GM12878 (cell line): ENCODE results near the gene ABCD3. TPM values are rescaled to one million over a fixed set of nuclear protein-coding genes. Genes with fewer than 3 reads are reported as not detected.

ENCODE experiments used
- ATAC-seq: fragments of 200-7000 bp; cut with Tn5 transposase; 3 replicates; pipeline ENCODE4 v1.9.1; 2020; ENCODE audit warnings: mild to moderate bottlenecking, moderate library complexity
- BruUV-seq: library from RNA; stranded (reverse); fragments of 400-500 nt; replicated peaks from 2 replicates; lab custom pipeline; 2021; lab: Mats Ljungman, UMichigan
- CTCF ChIA-PET: fragments of 300-600 bp; sonication (Branson Sonifier 250); formaldehyde crosslinking; extraction: SDS; loops from one replicate; lab custom pipeline; 2021; ENCODE audit warnings: inconsistent platforms; lab: Yijun Ruan, JAX
- POLR2A ChIA-PET: fragments of 350-600 bp; formaldehyde crosslinking; extraction: SDS; loops from one replicate; lab custom pipeline; 2021; ENCODE audit warnings: inconsistent platforms; lab: Charles Lee
- RAD21 ChIA-PET: fragments of 300-600 bp; sonication (Branson Sonifier 250); formaldehyde crosslinking; loops from one replicate; lab custom pipeline; 2023; ENCODE audit warnings: antibody characterized with exemption; ENCODE audit not compliant: unreplicated experiment; lab: Charles Lee
- SMC1A ChIA-PET: fragments of 300-600 bp; sonication (Branson Sonifier 250); formaldehyde crosslinking; loops from one replicate; lab custom pipeline; 2023; ENCODE audit not compliant: unreplicated experiment, uncharacterized antibody; lab: Charles Lee
- DNase-seq: peaks from one replicate; pipeline ENCODE4 v3.0.0-alpha.2; 2011; ENCODE audit warnings: low read depth, low spot score
- FAIRE-seq: peaks from 3 replicates; lab custom pipeline; 2011; peaks lifted over from hg19 to GRCh38; lab: Jason Lieb, UNC
- H2AFZ ChIP-seq: 2 replicates; pipeline ENCODE4 v1.6.0; 2011; ENCODE audit warnings: low read depth, low read length, control low read depth; ENCODE audit not compliant: control insufficient read depth
- H3K27ac ChIP-seq: 2 replicates; pipeline ENCODE4 v1.5.1; 2011; ENCODE audit warnings: control low read depth; ENCODE audit not compliant: control insufficient read depth, insufficient read depth
- H3K27me3 ChIP-seq, 2 experiments: replicated peaks in 1 of 2; 2 replicates each; pipeline versions ENCODE4 v1.6.0 to v1.6.1; 2011; ENCODE audit warnings: low read length in 1 of 2; ENCODE audit not compliant: control insufficient read depth in 2 of 2, insufficient read depth in 2 of 2
- H3K36me3 ChIP-seq, 2 experiments: 2 replicates each; pipeline ENCODE4 v1.5.1; 2011; ENCODE audit warnings: low read length in 1 of 2; ENCODE audit not compliant: control insufficient read depth in 2 of 2, insufficient read depth in 2 of 2
- H3K4me1 ChIP-seq: 2 replicates; pipeline ENCODE4 v1.6.1; 2011; ENCODE audit warnings: mild to moderate bottlenecking, low read length, moderate library complexity, mixed read lengths; ENCODE audit not compliant: control insufficient read depth, insufficient read depth
- H3K4me2 ChIP-seq: 2 replicates; pipeline ENCODE4 v1.6.0; 2011; ENCODE audit warnings: control low read depth; ENCODE audit not compliant: control insufficient read depth, insufficient read depth
- H3K4me3 ChIP-seq: fragments of 200-600 bp; sonication (generic); 2 replicates; pipeline ENCODE4 v1.5.1; 2016
- H3K79me2 ChIP-seq: 2 replicates; pipeline ENCODE4 v1.6.0; 2011; ENCODE audit warnings: low read length; ENCODE audit not compliant: control insufficient read depth, insufficient read depth
- H3K9ac ChIP-seq: 2 replicates; pipeline ENCODE4 v1.8.0; 2011; ENCODE audit warnings: low read length, control low read depth, mixed read lengths; ENCODE audit not compliant: control insufficient read depth, insufficient read depth
- H3K9me3 ChIP-seq: replicated peaks from 3 replicates; pipeline ENCODE4 v1.5.1; 2011; ENCODE audit warnings: mild to moderate bottlenecking, low read length; ENCODE audit not compliant: control insufficient read depth, insufficient read depth
- H4K20me1 ChIP-seq: 2 replicates; pipeline ENCODE4 v1.6.0; 2011; ENCODE audit not compliant: control insufficient read depth, insufficient read depth
- BCL11A ChIP-seq: IDR thresholded peaks from 2 replicates; pipeline ENCODE4 v1.6.1; 2011; ENCODE audit warnings: low read depth, low read length
- CEBPB ChIP-seq, 2 experiments: fragments of 150-350 bp in 1 of 2; IDR thresholded peaks; 2 replicates each; pipeline ENCODE4 v1.6.1; 2012 to 2014; ENCODE audit warnings: low read depth in 2 of 2, low read length in 2 of 2, borderline replicate concordance in 1 of 2, inconsistent platforms in 1 of 2
- CHD1 ChIP-seq: IDR thresholded peaks from 2 replicates; pipeline ENCODE4 v1.6.1; 2012; ENCODE audit warnings: low read depth, low read length, improper control_type of control experiment
- ETV6 ChIP-seq, 2 experiments: fragments of 450-650 bp in 1 of 2; IDR thresholded peaks in 1 of 2; conservative IDR thresholded peaks in 1 of 2; 2 replicates each; pipeline ENCODE4 v1.6.1; 2014; ENCODE audit warnings: antibody characterized with exemption in 1 of 2, borderline replicate concordance in 1 of 2, low read depth in 1 of 2, mild to moderate bottlenecking in 1 of 2, moderate library complexity in 1 of 2
- HDAC2 ChIP-seq: fragments of 200-600 bp; sonication (generic); IDR thresholded peaks from 2 replicates; pipeline ENCODE4 v1.6.1; 2017
- HDGF ChIP-seq: fragments of 450-650 bp; IDR thresholded peaks from 2 replicates; pipeline ENCODE4 v1.6.1; 2016; ENCODE audit warnings: antibody characterized with exemption
- IRF4 ChIP-seq: IDR thresholded peaks from 2 replicates; pipeline ENCODE4 v1.6.1; 2011; ENCODE audit warnings: low read depth, low read length
- LARP7 ChIP-seq: fragments of 450-650 bp; IDR thresholded peaks from 2 replicates; pipeline ENCODE4 v1.6.1; 2017; ENCODE audit warnings: mild to moderate bottlenecking
- MYC ChIP-seq: IDR thresholded peaks from 2 replicates; pipeline ENCODE4 v1.6.1; 2011; ENCODE audit warnings: mild to moderate bottlenecking, low read length, moderate library complexity, inconsistent platforms; ENCODE audit not compliant: insufficient read depth, insufficient replicate concordance, insufficient read length, severe bottlenecking
- RBBP5 ChIP-seq: fragments of 200-600 bp; sonication (generic); conservative IDR thresholded peaks from 2 replicates; pipeline ENCODE4 v1.6.1; 2016
- RELA ChIP-seq: fragments of 450-650 bp; IDR thresholded peaks from 2 replicates; pipeline ENCODE4 v1.8.0; 2014; ENCODE audit warnings: borderline replicate concordance; ENCODE audit not compliant: partially characterized antibody
- SMARCA5 ChIP-seq: fragments of 450-650 bp; IDR thresholded peaks from 2 replicates; pipeline ENCODE4 v1.6.1; 2017; ENCODE audit warnings: mild to moderate bottlenecking
- SMC3 ChIP-seq: IDR thresholded peaks from 2 replicates; pipeline ENCODE4 v1.6.1; 2011; ENCODE audit warnings: low read length, improper control_type of control experiment, borderline replicate concordance
- SRF ChIP-seq, 2 experiments: IDR thresholded peaks; 2 replicates each; pipeline ENCODE4 v1.6.1; 2011; ENCODE audit warnings: low read depth in 2 of 2, low read length in 2 of 2, mild to moderate bottlenecking in 1 of 2, moderate library complexity in 1 of 2
- ZNF24 ChIP-seq: fragments of 450-650 bp; IDR thresholded peaks from 2 replicates; pipeline ENCODE4 v1.6.1; 2017; ENCODE audit warnings: antibody characterized with exemption, mild to moderate bottlenecking
- WGBS: methylation state at CpG from one replicate; pipeline ENCODE4 v1.1.6; 2016; ENCODE audit warnings: low lambda C conversion rate; ENCODE audit not compliant: insufficient replicate concordance, insufficient coverage; ENCODE audit errors: missing lambda C conversion rate; 5-methylcytosine and 5-hydroxymethylcytosine counted together
- in situ Hi-C: fragments of 300-500 bp; cut with MboI; formaldehyde crosslinking; loops from 9 replicates; pipeline ENCODE4 v1.14.3; 2018; ENCODE audit warnings: mixed read lengths
- intact Hi-C: fragments of 100-400 bp; cut with micrococcal nuclease; formaldehyde crosslinking; loops from one replicate; pipeline ENCODE4 v1.14.2; 2022; ENCODE audit not compliant: unreplicated experiment
- polyA plus RNA-seq, 11 experiments: library from polyadenylated mRNA; depleted of rRNA in 4 of 11; unstranded in 6 of 11; stranded (reverse) in 5 of 11; fragments of >200 nt; fragmentation: Nextera tagmentation in 4 of 11; fragmentation: Illumina TruSeq in 1 of 11; extraction: Ambion mirVana in 4 of 11; extraction: Trizol in 1 of 11; gene quantifications; 1 replicate in 1 of 11; 2 replicates in 10 of 11; pipeline versions ENCODE4 v1.2.1 to v1.2.3, GENCODE V29; 2011 to 2016; ENCODE audit warnings: inconsistent platforms in 2 of 11, missing spikeins in 2 of 11, low read depth in 1 of 11
- total RNA-seq, 4 experiments: library from RNA; depleted of rRNA in 3 of 4; stranded (reverse); fragments of >200 nt in 3 of 4; fragmentation: Illumina TruSeq in 1 of 4; extraction: Trizol in 1 of 4; gene quantifications; 2 replicates each; pipeline versions ENCODE4 v1.2.1 to v1.2.3, GENCODE V29; 2013 to 2021
- TF ChIP-seq, protein P1 (sequence below): IDR thresholded peaks from 2 replicates; pipeline ENCODE4 v1.6.1; 2011; ENCODE audit warnings: low read depth, low read length, improper control_type of control experiment, borderline replicate concordance
- TF ChIP-seq, protein P2 (sequence below): fragments of 450-650 bp; conservative IDR thresholded peaks from 2 replicates; pipeline ENCODE4 v1.6.1; 2017; ENCODE audit warnings: mild to moderate bottlenecking, moderate library complexity
- TF ChIP-seq, protein P3 (sequence below): fragments of 450-650 bp; IDR thresholded peaks from 2 replicates; pipeline ENCODE4 v1.6.1; 2017; ENCODE audit warnings: mild to moderate bottlenecking

The ABCD3 gene
- total and polyA plus RNA-seq, 10 of the 15 experiments (the other 5 are each of a cell fraction or from before 2014, with no cell fraction given) = 15.1 to 40.2 (median 24.1) TPM

DNA sequence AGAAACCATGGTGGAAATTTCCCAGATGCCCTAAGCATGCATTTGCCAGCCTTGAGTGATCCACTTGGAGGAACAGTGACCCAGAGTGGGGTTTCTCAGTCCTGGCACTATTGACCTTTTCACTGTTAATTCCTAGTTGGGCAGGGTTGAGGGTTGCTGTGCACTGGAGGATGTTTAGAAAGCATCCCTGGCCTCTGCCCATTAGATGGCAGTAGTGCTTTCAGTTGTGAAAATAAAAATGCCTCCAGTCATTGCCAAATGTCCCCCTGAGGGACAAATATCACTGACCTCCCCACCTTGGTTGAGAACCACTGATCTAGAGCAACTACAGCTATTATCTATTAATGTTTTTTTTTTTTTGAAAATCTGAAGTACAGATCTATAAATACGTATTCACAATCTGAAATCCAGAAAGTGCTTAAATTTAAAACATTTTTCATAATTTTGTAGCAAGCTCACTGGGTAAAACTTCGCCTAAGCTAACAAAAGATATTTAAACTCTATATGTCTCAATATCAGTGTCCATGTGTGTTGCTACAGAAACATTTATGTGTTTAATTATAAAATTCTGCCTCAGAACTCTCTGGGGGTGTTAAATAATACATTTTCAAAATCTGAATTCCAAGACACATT lies 96.0 kb downstream of the ABCD3 start (continued):
- TF ChIP-seq MYC (no peak), RBBP5 (no peak), SMC3 (peak; percentile 42; the same call in 1 of the 2 replicates), SRF (IDR thresholded peaks at IDR 0.05; ENCODE audit: low read depth in 2 of 2, low read length in 2 of 2) (no peak)
- TF ChIP-seq, protein P1, sequence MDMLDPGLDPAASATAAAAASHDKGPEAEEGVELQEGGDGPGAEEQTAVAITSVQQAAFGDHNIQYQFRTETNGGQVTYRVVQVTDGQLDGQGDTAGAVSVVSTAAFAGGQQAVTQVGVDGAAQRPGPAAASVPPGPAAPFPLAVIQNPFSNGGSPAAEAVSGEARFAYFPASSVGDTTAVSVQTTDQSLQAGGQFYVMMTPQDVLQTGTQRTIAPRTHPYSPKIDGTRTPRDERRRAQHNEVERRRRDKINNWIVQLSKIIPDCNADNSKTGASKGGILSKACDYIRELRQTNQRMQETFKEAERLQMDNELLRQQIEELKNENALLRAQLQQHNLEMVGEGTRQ = no peak
- TF ChIP-seq, protein P2, sequence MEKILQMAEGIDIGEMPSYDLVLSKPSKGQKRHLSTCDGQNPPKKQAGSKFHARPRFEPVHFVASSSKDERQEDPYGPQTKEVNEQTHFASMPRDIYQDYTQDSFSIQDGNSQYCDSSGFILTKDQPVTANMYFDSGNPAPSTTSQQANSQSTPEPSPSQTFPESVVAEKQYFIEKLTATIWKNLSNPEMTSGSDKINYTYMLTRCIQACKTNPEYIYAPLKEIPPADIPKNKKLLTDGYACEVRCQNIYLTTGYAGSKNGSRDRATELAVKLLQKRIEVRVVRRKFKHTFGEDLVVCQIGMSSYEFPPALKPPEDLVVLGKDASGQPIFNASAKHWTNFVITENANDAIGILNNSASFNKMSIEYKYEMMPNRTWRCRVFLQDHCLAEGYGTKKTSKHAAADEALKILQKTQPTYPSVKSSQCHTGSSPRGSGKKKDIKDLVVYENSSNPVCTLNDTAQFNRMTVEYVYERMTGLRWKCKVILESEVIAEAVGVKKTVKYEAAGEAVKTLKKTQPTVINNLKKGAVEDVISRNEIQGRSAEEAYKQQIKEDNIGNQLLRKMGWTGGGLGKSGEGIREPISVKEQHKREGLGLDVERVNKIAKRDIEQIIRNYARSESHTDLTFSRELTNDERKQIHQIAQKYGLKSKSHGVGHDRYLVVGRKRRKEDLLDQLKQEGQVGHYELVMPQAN = no peak
- TF ChIP-seq, all 136 proteins: peak for 3

DNA sequence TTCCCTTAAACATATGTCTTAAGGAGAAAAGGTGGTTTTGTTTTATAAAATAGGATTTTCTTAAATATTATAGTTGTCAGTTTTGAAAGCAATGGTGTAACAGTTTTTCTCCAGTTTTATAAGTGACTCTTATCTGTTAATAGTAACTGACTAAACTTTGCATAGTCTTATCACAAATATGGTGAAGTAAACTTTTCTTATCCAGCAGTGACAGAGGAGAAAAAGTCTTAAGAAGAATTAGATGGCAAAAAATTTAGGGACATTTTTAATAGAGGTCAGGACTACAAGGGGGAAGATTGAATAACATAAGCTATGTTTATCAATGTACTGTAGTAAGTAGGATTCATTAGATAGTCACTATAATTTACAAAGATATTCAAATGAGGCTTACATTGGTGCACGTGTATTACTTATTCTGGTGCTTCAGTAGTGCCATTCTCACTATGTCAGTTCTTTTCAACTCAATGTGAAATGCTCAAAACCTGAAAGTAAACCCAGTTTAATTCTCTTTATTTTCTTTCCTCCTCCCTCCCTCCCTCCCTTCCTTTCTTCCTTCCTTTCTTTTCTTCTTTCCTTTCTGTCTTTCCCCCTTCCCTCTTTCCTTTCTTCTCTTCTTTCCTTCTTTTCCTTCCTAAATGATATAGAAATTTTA lies 97.2 kb downstream of the ABCD3 start:
- H2AFZ ChIP-seq = no peak overlapping the region
- 52% methylated on average over 1 of the region's 1 CpG for WGBS
- no peaks in the 10 kb centered on the region for H3K9me3 ChIP-seq
- intact Hi-C loops (loop anchor here (2.0 kb wide), 1 partner anchor 287 kb away; no protein-coding TSS in a partner anchor), in situ Hi-C loops (no loop called here)
- ChIA-PET CTCF (interaction anchor here (1.0 to 12.6 kb wide), 6 partner anchors 14 to 289 kb away, joined by 3 to 127 read pairs (median 6); no protein-coding TSS in a partner anchor), RAD21 (interaction anchor here (1.2 to 1.9 kb wide), 3 partner anchors 288 to 291 kb away, joined by 3 to 16 read pairs (median 4); no protein-coding TSS in a partner anchor), SMC1A (interaction anchor here (1.0 to 1.3 kb wide), 3 partner anchors 12 to 476 kb away, joined by 3 read pairs; no protein-coding TSS in a partner anchor), POLR2A (no interaction called here)
- H3K4me2 ChIP-seq = no peak overlapping the region
- no peaks in the 10 kb centered on the region for H3K79me2 ChIP-seq
- no peaks in the 10 kb centered on the region for H3K27me3 ChIP-seq
- H4K20me1 ChIP-seq = no peaks in the 10 kb centered on the region
- H3K9ac ChIP-seq = no peak overlapping the region
- FAIRE-seq (no peak), ATAC-seq (no peak), DNase-seq (no peak)
- H3K27ac ChIP-seq = no peak overlapping the region
- no TSS peak for BruUV-seq
- no peaks in the 10 kb centered on the region for H3K36me3 ChIP-seq
- no peaks in the 10 kb centered on the region for H3K4me1 ChIP-seq
- H3K4me3 ChIP-seq = no peak overlapping the region
- TF ChIP-seq RELA = no peak
- no peak for TF ChIP-seq CHD1
- no peak for TF ChIP-seq ETV6 (conservative IDR thresholded peaks at IDR 0.05 in 1 of 2, IDR thresholded peaks at IDR 0.05 in 1 of 2; ENCODE audit: borderline replicate concordance in 1 of 2, low read depth in 1 of 2)
- no peak for TF ChIP-seq BCL11A
- no peak for TF ChIP-seq HDAC2
- no peak for TF ChIP-seq IRF4
- no peak for TF ChIP-seq SMARCA5
- no peak for TF ChIP-seq CEBPB (IDR thresholded peaks at IDR 0.05; ENCODE audit: borderline replicate concordance in 1 of 2, low read depth in 2 of 2, low read length in 2 of 2)
- TF ChIP-seq, protein P3, sequence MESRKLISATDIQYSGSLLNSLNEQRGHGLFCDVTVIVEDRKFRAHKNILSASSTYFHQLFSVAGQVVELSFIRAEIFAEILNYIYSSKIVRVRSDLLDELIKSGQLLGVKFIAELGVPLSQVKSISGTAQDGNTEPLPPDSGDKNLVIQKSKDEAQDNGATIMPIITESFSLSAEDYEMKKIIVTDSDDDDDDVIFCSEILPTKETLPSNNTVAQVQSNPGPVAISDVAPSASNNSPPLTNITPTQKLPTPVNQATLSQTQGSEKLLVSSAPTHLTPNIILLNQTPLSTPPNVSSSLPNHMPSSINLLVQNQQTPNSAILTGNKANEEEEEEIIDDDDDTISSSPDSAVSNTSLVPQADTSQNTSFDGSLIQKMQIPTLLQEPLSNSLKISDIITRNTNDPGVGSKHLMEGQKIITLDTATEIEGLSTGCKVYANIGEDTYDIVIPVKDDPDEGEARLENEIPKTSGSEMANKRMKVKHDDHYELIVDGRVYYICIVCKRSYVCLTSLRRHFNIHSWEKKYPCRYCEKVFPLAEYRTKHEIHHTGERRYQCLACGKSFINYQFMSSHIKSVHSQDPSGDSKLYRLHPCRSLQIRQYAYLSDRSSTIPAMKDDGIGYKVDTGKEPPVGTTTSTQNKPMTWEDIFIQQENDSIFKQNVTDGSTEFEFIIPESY = no peak
- no peak for TF ChIP-seq SRF (IDR thresholded peaks at IDR 0.05; ENCODE audit: low read depth in 2 of 2, low read length in 2 of 2)
- TF ChIP-seq ZNF24 = no peak
- no peak for TF ChIP-seq LARP7
- TF ChIP-seq HDGF = no peak
